ENCODE results near the gene CMPK1. TPM values are rescaled to one million over a fixed set of nuclear protein-coding genes. Genes with fewer than 3 reads are reported as not detected.

Gene CMPK1
- total and polyA plus RNA-seq, 5 experiments from 2014 or later, result 115 to 189 (median 142) TPM

DNA sequence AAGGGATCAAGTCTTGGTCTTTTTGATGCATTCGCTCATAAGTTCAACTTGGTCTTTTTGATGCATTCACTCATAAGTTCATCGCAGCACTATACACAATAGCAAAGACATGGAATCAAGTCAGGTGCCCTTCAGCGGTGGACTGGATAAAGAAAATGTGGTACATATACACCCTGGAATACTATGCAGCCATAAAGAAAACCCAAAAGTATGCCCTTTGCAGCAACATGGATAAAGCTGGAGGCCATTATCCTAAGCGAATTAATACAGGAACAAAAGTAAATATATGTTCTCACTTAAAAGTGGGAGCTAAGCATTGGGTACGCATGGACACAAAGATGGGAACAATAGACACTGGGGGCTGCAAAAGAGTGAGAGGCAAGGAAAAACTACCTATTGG lies 52.7 kb downstream of the CMPK1 start:
- no peaks in the 10 kb centered on the region for H3K9me3 Mint-ChIP-seq
- DNase-seq, result no peak
- H3K27ac Mint-ChIP-seq, result peak overlapping the region in 2 of 10 donors; percentile 3 to 58
- H3K4me3 Mint-ChIP-seq, result no peak overlapping the region
- ATAC-seq, result no peak
- peaks cover 0 to 4% (median 2%) of the 10 kb centered on the region in 4 donors for H3K4me1 Mint-ChIP-seq
- peaks cover 0 to 4% (median 0%) of the 10 kb centered on the region in 5 donors for H3K27me3 Mint-ChIP-seq
- POLR2A ChIA-PET, result no interaction called here
- H3K36me3 Mint-ChIP-seq, result peaks cover 0 to 8% (median 0%) of the 10 kb centered on the region in 3 donors

GRCh38 chr1:47388030-47388890 lies 54.7 kb downstream of the CMPK1 start:
- DNase-seq (no peak), ATAC-seq (no peak)
- peak overlapping the region in 1 of 10 donors; percentile 24 for H3K27ac Mint-ChIP-seq
- no peaks in the 10 kb centered on the region for H3K9me3 Mint-ChIP-seq
- peaks cover 0 to 4% (median 0%) of the 10 kb centered on the region in 5 donors for H3K27me3 Mint-ChIP-seq
- H3K36me3 Mint-ChIP-seq, result no peaks in the 10 kb centered on the region
- POLR2A ChIA-PET, result no interaction called here
- H3K4me3 Mint-ChIP-seq, result no peak overlapping the region
- H3K4me1 Mint-ChIP-seq, result peaks cover 0 to 4% (median 2%) of the 10 kb centered on the region in 4 donors

- no peaks in the 10 kb centered on the region for H3K36me3 Mint-ChIP-seq
- H3K27me3 Mint-ChIP-seq, result peaks cover 0 to 4% (median 0%) of the 10 kb centered on the region in 5 donors
- H3K9me3 Mint-ChIP-seq, result no peaks in the 10 kb centered on the region
- ATAC-seq, result peak in 1 of 2 donors; percentile 41
- POLR2A ChIA-PET, result no interaction called here
- peak in 5 of 10 donors; percentile 8 to 23 (median 15) for DNase-seq
- H3K4me1 Mint-ChIP-seq, result peaks cover 0 to 4% (median 2%) of the 10 kb centered on the region in 4 donors
- peak overlapping the region in 1 of 10 donors; percentile 58 for H3K27ac Mint-ChIP-seq
- no peak overlapping the region for H3K4me3 Mint-ChIP-seq
Observed at GRCh38 chr1:47388891-47389238, 55.3 kb downstream of the CMPK1 start.

- Mint-ChIP-seq H3K36me3 (no peaks in the 10 kb centered on the region), H3K27ac (peak overlapping the region in 1 of 10 donors; percentile 12), H3K4me1 (peaks cover 0 to 4% (median 2%) of the 10 kb centered on the region in 4 donors), H3K9me3 (no peaks in the 10 kb centered on the region), H3K4me3 (no peak overlapping the region), H3K27me3 (peaks cover 0 to 8% (median 3%) of the 10 kb centered on the region in 5 donors)
- no peak for ATAC-seq
- no peak for DNase-seq
- POLR2A ChIA-PET, result no interaction called here
Observed at GRCh38 chr1:47389731-47390130, 56.1 kb downstream of the CMPK1 start.

DNA sequence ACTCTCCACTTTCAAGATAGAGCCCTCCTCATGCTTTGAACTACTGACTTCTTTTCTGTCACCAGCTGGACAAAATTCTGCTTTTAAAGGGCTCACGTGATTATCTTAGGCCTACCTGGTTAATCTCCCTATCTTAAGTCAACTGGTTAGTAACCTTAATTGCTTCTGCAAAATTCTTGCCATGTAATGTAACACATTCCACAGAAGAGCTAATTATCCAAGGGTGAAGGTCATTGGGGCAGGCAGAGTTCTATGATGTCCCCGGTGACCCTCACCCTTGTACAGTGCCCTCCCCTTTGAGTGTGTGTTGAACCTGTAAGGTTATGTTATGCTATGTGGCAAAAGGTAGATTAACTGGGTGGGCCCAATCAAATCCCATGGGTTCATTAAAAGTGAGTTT lies 57.3 kb downstream of the CMPK1 start:
- no peak for ATAC-seq
- Mint-ChIP-seq H3K27me3 (peaks cover 3 to 14% (median 9%) of the 10 kb centered on the region in 5 donors), H3K27ac (no peak overlapping the region), H3K9me3 (no peaks in the 10 kb centered on the region), H3K4me3 (no peak overlapping the region), H3K36me3 (no peaks in the 10 kb centered on the region), H3K4me1 (peaks cover 0 to 4% (median 2%) of the 10 kb centered on the region in 4 donors)
- no peak for DNase-seq
- POLR2A ChIA-PET, result no interaction called here

DNA sequence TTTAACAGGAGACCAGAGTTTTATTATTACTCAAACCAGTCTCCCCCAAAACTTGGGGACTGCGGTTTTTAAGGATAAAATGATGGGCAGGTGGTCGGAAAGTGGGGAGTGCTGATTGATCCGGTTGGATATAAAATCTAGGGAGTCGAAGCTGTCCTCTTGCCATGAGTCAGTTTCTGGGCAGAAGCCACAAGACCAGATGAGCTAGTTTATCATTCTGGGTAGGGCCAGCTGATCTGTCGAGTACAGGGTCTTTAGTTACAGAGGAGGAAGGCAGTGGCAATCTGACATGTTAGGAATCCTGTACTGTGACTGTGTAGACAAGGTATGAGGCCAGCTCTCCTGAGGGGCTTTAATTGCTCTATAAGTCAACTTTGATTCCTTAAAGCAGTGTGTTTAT lies 59.6 kb downstream of the CMPK1 start:
- H3K4me3 Mint-ChIP-seq, result no peak overlapping the region
- H3K36me3 Mint-ChIP-seq, result peaks cover 0 to 3% (median 0%) of the 10 kb centered on the region in 3 donors
- POLR2A ChIA-PET, result no interaction called here
- H3K9me3 Mint-ChIP-seq, result no peaks in the 10 kb centered on the region
- peaks cover 0 to 4% (median 1%) of the 10 kb centered on the region in 4 donors for H3K4me1 Mint-ChIP-seq
- ATAC-seq, result no peak
- H3K27me3 Mint-ChIP-seq, result peaks cover 9 to 29% (median 13%) of the 10 kb centered on the region in 5 donors
- DNase-seq, result no peak
- H3K27ac Mint-ChIP-seq, result no peak overlapping the region

DNA sequence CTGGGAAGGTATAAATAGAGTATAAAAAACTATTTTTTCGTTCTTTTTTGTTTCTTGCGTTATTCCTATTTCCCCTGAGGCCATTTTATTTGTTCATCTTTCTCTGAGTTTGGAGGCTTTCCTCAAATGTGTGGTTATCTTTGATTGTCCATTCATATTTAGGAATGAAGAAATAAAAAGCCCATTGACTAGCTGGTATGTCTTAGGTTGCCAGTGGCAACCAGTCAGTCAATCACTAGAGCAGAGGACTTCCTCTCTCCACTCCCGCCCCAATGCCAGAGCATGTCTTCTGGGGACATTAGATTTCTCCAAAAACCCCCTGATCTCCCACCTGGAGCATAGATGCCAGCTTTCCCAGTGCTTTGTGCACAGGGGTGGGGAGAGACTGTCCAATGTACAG lies 61.8 kb downstream of the CMPK1 start:
- no peaks in the 10 kb centered on the region for H3K4me1 Mint-ChIP-seq
- POLR2A ChIA-PET, result no interaction called here
- H3K27ac Mint-ChIP-seq, result no peak overlapping the region
- no peaks in the 10 kb centered on the region for H3K9me3 Mint-ChIP-seq
- peak overlapping the region in 1 of 10 donors; percentile 28 for H3K4me3 Mint-ChIP-seq
- ATAC-seq (no peak), DNase-seq (no peak)
- peaks cover 14 to 38% (median 15%) of the 10 kb centered on the region in 5 donors for H3K27me3 Mint-ChIP-seq
- H3K36me3 Mint-ChIP-seq, result peaks cover 0 to 6% (median 0%) of the 10 kb centered on the region in 3 donors

DNA sequence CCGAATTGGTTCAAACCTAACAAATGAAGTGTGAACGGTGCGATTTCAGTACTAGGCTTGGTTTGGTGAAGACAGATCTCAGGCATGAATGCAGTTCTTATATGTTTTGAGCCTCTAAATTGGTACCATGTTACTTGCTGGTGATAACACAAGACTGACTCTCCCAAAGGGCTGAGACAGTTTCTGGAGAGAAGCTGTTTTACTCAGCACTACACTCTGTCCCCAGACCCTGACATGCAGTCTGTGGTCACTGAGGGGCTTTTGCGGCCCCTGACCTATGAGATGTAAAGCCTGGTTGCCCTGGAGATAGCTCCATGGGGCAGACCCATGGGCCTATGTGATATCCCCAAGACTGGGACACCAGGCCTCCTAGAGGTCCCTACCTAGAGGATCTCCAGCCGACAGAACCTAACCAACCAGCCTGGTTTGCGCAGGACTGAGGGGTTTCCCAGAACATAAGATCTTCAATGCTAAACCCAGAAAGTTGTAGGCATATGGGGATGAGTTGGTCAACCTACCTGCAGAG lies 63.1 kb downstream of the CMPK1 start:
- DNase-seq, result no peak
- Mint-ChIP-seq H3K27me3 (peaks cover 16 to 43% (median 24%) of the 10 kb centered on the region in 5 donors), H3K36me3 (peaks cover 0 to 6% (median 0%) of the 10 kb centered on the region in 3 donors), H3K4me3 (no peak overlapping the region), H3K4me1 (no peaks in the 10 kb centered on the region), H3K27ac (no peak overlapping the region), H3K9me3 (no peaks in the 10 kb centered on the region)
- POLR2A ChIA-PET, result no interaction called here
- no peak for ATAC-seq

GRCh38 chr1:47399138-47399845 lies 65.7 kb downstream of the CMPK1 start:
- Mint-ChIP-seq H3K36me3 (peaks cover 0 to 6% (median 0%) of the 10 kb centered on the region in 3 donors), H3K27me3 (peaks cover 21 to 68% (median 46%) of the 10 kb centered on the region in 5 donors)

GRCh38 chr1:47399846-47400155 lies 66.2 kb downstream of the CMPK1 start:
- Mint-ChIP-seq H3K27me3 (peaks cover 19 to 73% (median 45%) of the 10 kb centered on the region in 5 donors), H3K36me3 (peaks cover 0 to 6% (median 0%) of the 10 kb centered on the region in 3 donors), H3K4me1 (no peaks in the 10 kb centered on the region), H3K27ac (no peak overlapping the region), H3K9me3 (no peaks in the 10 kb centered on the region), H3K4me3 (no peak overlapping the region)
- DNase-seq, result no peak
- no peak for ATAC-seq
- POLR2A ChIA-PET, result interaction anchor here (1.1 kb wide), 1 partner anchor 19 kb away, joined by 4 read pairs; no protein-coding TSS in a partner anchor

More at GRCh38 chr1:47399138-47399845, 65.7 kb downstream of the CMPK1 start:
- no peak for ATAC-seq
- POLR2A ChIA-PET, result interaction anchor here (1.1 kb wide), 1 partner anchor 19 kb away, joined by 4 read pairs; no protein-coding TSS in a partner anchor
- H3K27ac Mint-ChIP-seq, result no peak overlapping the region
- no peak for DNase-seq
- no peaks in the 10 kb centered on the region for H3K9me3 Mint-ChIP-seq
- no peak overlapping the region for H3K4me3 Mint-ChIP-seq
- H3K4me1 Mint-ChIP-seq, result no peaks in the 10 kb centered on the region

DNA sequence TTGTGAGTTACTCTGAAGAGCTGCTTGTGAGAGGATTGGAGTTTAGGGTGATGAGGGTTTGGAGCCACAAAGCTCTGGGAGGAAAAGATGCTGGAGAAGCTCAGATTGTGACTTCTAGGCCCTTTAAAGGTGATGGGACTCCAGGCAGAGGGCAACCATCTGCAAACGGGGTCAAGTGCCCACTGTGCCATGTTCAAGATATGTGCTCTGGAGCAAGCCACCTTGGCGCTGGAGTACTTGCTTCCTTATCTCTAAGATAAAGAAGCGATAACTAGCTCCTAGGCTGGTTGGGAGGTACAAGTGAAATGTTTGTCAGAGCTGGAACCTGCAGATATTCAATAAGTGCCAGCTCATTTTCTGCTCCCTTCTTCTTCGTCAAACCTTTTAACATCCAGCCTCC lies 68.2 kb downstream of the CMPK1 start:
- Mint-ChIP-seq H3K27ac (no peak overlapping the region), H3K4me3 (no peak overlapping the region), H3K4me1 (no peaks in the 10 kb centered on the region), H3K36me3 (peaks cover 0 to 6% (median 0%) of the 10 kb centered on the region in 3 donors), H3K9me3 (no peaks in the 10 kb centered on the region), H3K27me3 (peaks cover 21 to 64% (median 44%) of the 10 kb centered on the region in 5 donors)
- no peak for ATAC-seq
- POLR2A ChIA-PET, result no interaction called here
- no peak for DNase-seq

DNA sequence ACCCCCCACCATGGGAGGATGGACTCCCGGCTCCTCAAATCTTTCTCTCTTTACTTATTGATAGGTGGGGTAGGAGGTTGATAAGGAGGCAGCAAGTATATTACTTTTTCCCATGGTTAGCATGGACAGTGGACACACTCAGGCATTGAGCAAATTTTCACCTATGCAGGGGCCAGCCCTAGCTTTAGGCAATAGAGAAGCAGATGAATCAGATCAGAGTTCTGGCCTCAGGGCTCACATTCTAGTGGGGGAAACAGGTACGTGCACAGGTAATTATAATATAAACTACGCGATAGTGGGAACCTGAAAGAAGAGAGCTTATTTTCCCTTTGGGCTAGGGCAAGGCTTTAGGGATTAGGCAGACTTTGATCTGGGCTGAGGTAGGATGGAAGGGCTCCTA lies 69.0 kb downstream of the CMPK1 start:
- DNase-seq, result no peak
- Mint-ChIP-seq H3K4me1 (no peaks in the 10 kb centered on the region), H3K27me3 (peaks cover 18 to 60% (median 39%) of the 10 kb centered on the region in 5 donors), H3K36me3 (peaks cover 0 to 2% (median 0%) of the 10 kb centered on the region in 3 donors), H3K9me3 (no peaks in the 10 kb centered on the region), H3K4me3 (no peak overlapping the region), H3K27ac (no peak overlapping the region)
- ATAC-seq, result no peak
- POLR2A ChIA-PET, result no interaction called here

Data from naive thymus-derived CD8-positive, alpha-beta T cell (primary cell).